Activated T-cell treated with anti-CD3 and anti-CD28 coated beads for 1 hour (primary cell): ENCODE measurements around the gene EFCAB11.

Experiments used
- DNase-seq: peaks from one replicate; pipeline ENCODE4 v3.0.0-alpha.2; 2020; ENCODE audit warnings: low read depth

Gene EFCAB11, protein sequence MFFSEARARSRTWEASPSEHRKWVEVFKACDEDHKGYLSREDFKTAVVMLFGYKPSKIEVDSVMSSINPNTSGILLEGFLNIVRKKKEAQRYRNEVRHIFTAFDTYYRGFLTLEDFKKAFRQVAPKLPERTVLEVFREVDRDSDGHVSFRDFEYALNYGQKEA

DNA sequence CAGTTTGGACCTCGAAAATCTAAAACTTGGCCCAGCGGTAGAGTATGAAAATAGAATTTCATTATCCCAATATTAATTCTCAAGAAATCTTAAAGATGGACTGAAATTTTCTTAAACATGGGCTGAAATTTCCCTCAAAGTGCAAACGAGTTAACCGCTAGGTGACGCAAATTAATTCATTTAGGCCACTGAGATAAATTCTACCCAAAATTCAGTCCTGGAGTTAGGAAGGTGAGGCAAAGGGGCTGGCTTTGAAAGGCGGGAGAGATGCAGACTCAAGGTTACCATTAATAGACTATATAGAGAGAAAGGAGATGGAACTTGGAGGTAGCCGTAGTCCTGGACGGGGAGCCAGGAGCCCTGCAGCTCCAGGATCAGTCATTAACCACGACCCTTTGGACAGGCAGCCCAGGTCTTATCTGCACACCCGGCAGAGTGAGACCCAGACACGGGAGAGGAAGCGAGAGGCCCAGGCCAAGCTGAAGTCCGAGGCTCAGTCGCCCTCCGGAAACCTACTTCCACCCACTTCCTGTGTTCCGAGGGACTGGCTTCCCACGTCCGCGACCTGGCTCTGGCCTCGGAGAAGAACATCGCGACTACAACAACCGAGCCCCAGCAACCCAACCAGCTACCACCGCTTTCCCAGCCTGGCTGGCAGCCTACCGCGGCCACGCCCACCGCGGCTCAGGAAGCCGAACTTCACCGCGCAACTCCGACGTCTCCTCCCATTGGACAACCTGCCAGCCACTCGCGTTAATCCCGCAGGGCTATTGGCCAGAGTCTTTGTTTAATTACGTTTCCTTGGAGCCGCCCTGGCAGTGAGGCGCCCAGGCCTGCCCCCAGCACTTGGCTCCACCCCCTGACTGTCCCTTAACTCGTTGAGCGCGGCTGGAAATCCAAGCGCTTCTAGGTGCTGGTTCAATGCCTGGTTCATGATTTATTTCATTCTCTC lies at the start of gene EFCAB11:
Gene EFCAB11 (minus strand): TSS at position 661 of the 952 bp plus-strand sequence. CDS start 70 bp downstream, at position 591.
- peak; percentile 89 for DNase-seq

DNA sequence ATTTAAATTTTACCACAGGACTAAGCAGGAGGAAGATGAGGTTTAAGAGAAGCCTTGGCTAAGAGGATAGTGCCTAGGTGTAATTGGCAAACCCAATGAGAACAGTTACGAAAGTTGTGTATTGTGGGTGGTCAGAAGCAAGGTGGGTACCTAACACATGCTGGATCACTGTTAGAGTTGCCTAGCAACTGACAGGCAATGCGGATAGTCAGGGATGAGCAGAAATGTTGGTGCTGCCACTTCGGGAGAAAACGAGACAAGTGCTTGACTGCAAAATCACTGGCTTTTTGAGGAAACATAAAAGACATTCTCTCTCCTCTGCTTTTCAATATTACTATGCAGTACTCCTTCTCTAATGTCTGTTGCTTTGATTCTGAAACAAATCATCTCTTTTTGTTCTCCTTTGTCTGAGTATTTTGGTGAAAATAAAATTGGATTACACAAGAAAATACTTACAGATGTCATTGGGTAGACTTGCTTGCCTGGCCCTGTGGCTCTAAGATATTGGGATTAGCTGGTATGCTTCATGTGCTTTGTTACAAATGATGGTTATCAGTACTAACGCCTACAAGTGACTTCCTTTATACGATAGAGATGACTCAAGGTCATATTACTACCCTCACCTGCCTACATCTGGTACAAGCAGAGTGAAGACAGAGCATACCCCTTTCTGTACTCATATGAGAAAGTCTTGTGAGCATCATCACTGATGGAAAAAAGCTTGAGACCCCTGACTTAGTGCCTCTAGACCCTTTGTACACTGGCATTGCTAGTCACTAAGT lies 49.2 kb upstream of the EFCAB11 start:
- no peak for DNase-seq

DNA sequence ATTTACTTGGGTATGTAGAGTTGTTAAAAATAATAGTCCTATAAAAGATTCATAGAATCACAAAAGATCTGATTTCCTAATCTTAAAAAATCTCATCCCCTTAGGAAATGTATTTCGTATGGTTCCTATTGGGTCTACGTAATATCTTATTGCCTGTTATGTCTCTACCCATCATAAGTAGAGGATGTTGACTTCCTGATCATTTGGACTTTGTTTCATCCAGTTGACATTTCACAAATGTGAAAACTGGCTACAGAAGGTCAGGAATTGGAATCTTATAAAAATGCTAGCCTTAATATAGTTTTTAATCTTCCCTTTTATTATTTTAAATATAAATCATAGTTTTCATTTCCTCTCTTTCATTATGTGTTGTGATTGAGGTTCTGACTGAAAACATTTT lies 46.4 kb upstream of the EFCAB11 start:
- DNase-seq = no peak

DNA sequence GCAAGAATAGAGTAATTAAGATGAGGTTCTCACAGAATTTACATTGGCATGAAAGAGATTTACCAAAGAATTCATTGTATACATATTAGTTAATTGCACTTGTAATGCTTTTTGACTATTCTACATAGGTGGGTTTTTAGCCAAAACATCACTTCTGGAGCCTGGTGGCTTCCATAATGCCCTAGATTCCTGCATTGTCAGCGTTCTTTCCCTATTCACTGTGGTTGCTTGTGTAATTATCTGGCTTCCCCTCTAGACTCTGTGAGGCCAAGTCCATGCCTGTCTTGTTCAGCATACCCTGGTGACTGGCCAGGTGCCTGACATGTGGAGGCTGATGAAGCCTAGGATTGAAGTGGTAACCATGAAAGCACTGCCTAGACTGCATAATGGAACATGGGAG lies 42.4 kb upstream of the EFCAB11 start:
- no peak for DNase-seq

DNA sequence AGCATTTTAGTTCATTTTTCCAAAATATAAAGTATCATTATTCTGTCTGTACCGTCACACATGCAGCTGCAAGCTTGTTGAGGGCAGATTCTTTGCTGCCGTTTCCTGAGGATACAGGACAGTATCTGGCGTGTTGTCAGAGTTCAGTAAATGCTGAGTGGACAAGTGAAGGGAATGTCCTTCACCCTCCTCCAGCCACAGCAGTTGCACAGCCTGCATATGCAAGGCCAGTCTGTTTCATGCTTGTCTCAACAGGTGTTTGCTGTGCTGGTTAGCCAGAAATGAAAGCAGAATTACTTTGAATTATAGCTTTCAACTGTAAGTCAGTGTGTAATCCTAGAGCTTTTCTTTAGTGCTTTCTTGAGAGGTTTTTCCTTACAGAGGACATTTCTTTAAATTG lies 37.7 kb upstream of the EFCAB11 start:
- DNase-seq = no peak

DNA sequence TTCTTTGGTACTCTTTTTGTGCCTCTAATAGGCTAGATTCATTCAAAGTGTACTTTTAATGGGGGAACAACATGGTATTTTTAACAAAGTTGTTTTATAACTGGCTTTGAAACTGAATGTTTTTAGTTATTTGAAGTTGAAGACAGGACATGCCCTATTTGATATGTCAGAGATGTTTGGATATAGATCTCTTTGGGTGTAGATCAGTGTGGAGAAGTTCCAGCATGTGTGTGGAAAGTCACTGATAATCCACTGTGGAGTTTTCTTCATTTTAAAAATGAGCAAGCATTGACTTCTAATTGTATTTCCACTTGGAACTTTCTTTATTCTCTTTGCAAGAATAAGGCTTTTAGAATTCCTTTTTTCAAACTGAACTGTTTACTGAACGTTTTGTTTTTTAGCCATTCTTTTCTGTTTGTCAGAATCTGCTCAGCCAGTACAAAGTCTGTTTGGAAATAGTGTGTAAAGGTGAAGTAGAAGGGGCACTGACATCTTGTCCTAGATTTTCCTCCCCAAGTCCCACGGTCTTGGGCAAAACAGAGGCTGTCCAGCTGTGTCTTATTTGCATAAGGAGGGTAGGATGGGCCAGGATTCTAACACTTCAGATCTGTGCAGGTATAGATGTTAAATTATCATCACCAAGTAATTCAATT lies 36.2 kb upstream of the EFCAB11 start:
- no peak for DNase-seq

DNA sequence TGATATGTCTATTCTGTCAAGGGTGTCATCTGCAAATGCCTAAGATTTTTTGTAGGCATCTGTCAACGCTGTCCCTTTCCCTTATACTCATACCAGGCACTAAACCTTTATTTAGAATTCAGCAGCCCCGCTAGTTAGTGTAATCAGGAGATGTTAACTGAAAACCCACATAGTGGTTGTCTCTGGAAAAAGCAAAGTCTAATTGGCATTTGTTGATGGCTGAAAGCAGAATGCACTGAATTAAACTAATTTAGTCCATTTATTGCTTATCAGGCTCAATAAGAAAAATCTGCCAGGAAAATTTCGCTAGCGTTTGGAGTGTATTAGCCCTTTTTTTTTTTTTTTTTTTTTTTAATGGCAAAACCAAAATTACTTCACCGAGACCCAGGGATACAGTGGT lies 35.7 kb upstream of the EFCAB11 start:
- no peak for DNase-seq

DNA sequence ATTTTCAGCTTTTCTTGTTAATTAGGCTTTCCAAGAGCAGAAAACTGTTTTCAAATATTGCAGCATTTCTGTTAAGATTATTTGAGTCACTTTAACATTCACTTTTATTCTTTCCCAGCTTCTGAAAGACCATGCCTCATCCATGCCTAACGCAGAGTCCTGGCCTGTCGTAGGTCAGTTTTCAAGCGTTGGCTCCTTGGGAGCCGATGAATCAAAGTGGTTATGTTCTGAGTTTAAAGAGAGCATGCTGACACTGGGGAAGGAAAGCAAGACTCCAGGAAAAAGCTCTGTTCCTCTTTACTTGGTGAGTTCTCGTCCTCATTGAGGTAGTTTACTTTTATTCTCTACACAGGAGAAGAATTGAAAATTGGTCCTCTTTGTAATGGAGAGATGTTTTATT lies 34.3 kb upstream of the EFCAB11 start:
- no peak for DNase-seq

DNA sequence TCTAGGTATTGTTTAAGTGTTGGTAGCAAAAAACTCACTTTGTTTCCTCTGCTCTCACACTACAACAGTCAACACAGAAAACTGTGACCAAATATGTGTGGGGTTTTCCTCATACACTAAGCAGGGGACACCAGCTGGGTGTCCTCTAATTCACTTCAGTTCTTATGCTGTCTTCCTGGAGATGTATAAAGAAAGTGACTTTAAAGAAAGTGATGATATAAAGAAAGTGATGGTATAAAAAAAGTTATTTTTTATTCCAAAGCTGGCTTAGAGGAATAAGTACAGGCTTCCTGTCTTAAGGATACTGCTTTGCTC lies 32.6 kb upstream of the EFCAB11 start:
- DNase-seq = no peak

DNA sequence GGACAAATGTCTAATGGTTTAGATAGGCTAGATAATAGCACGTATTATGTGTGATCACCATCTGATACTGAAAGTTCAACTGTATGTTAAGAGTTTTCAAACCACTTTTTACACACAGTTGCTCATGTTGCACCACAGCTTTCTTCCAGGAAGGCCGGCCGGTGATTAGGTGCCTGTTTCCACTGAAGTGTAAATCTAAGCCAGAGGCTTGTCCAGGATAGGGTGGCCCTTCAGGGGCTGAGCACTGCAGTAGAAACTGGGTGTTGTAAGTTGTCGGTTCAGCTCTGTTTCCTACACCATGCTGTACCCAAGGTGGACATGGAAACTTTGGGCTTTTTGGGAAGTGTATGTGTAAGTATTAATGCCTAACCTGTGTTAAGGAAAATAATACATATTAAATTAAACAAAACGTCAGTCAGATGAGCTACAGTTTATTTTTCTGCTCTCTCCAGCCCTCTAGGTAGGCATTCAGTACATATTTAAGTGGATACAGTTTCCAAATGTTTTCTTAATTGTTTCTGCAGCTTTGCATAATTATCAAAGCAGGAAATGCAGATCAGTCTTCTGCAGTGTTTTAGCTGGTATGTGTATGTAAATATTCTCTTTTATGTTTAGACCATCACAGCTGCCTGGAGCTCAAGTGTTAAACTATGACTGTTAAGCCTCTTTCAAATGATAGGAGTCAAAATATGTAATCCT lies 32.1 kb upstream of the EFCAB11 start:
- no peak for DNase-seq

DNA sequence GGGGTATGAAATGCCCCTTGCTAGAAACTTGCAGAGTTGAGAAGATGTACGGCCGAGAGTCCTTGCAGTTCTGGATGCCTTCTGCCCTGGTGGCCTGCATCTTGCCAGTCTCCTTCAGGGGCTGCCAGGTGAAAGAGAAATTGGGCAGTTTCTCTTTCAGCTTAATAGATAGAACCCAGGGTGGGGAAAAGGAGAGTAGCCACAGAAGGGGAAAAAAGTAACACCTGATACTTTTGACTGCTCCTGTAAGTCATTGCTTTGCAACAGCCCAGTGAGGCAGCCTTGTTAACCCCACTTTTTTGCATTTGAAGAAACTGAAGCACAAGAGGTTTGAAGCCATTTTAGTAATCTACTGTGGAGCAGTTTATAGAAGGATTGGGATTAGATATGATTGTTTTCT lies 28.8 kb upstream of the EFCAB11 start:
- DNase-seq = no peak

DNA sequence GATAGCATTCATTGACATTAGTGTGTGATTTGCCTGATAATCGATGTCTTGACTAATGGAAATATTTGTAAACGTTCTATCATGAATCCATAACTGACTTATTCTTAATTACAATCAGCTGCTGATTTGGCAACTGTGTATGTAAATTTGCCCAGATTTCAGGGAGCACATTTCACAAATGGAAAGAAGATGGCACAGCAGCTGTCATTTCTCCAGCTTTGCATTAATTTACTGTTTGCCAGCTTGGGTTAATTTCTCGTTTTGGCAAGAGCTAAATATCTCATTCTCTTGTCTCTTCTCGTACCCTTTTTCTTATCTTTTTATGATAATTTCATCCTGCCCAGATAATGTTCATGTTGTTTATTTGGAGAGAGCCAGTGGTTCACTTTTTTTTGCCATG lies 24.1 kb upstream of the EFCAB11 start:
- DNase-seq = no peak

DNA sequence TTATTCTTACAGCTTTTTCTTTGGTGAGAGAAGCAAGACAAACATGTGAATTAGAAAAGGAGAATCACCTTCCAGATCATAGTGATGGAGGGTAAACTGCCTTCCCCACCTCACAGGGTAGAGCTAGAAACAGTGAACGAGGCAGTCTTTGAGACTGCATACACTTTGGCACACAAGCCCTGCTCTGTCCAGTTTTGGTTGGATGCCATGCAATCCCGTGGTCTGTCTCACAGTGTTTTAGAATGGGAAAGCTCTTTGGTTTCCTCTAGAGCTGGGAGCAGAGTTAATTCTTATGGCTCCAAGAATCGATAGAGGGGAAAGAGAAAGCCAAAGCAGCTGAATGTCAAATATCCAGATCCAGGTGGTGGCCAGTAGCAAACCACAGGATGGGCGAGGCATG lies 23.1 kb upstream of the EFCAB11 start:
- no peak for DNase-seq

DNA sequence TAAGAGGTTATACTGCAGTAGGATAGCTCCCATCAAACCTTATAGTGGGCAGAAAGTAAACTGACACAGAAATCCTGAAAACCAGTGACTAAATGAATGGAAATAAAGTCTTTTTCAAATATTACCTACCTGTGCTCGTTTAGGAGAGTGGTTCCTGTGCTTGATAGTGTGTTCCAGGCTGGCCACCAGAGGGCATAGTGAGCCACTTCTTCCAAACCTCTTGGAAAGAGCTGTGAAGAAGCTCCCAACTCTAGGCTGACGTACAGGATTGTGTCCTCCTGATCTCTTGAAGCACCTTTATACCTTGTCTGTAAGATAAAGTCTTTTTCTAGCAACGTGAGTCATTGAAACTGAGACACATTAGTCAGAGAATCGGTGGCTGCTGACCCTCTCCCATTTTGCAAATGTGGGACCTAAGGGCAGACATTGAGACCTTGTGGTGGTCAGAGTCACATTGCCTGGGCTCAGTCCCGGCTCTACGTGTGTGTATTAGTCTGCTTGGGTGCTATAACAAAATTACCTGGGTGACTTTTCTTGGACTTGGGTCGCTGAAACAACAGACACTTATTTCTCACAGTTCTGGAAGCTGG lies 18.8 kb upstream of the EFCAB11 start:
- DNase-seq = peak; percentile 30

DNA sequence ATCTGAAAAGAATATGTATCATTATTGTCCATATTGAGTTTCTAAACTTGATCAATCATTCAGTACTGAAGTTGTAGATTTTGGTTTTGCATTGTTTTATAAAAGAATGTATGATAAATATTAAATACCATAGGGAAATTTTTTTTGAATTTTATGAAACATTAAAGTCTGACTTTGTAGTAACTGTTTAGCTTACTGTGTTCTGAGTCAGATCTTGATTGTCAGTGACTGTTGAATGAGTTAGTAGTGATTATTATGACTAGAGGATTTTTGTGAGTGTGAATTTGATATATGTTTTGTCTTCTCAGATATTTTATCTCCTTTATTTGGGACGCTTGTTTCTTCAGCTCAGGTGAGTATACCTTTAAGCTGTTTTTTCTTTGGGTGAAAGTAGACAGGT lies 11.3 kb upstream of the EFCAB11 start:
- DNase-seq = no peak

DNA sequence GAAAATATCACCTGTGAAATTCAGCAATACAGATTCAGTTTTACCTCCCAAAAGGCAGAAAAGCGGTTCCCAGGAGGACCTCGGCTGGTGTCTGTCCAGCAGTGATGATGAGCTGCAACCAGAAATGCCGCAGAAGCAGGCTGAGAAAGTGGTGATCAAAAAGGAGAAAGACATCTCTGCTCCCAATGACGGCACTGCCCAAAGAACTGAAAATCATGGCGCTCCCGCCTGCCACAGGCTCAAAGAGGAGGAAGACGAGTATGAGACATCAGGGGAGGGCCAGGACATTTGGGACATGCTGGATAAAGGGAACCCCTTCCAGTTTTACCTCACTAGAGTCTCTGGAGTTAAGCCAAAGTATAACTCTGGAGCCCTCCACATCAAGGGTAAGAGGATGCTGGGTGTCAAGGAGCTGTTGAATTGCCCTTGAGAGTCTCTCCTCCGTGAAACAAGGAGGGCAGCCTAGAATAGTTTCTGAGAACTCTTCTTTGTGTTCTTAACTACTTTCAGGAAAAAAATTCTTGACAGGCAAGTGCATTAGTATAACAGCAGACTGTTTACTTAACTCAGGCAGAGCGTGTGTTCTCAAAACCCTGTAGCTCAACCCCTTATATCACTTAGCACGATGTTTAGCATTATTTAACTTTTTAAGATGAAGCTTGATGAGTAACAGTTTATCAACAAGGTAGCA lies 8.9 kb upstream of the EFCAB11 start:
- DNase-seq = no peak

DNA sequence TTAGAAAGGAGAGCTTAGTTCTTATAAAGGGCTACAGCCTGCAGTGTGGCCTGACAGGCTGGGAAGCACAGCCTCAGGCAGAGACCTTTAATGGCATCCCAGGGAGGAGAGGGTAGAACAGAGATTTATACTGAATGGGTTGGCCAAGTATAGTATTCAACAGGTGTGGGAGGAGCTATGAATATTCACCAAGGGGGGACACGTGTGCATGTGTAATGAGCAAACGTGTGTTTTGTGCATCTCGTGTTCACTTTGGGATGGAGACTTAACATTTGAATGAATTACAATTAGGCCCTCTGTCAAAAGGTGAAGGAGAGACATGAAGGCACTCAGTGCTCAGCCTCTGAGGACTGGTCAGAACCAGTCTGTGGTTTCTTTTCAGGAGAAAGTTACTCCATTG lies 6.4 kb upstream of the EFCAB11 start:
- DNase-seq = no peak

DNA sequence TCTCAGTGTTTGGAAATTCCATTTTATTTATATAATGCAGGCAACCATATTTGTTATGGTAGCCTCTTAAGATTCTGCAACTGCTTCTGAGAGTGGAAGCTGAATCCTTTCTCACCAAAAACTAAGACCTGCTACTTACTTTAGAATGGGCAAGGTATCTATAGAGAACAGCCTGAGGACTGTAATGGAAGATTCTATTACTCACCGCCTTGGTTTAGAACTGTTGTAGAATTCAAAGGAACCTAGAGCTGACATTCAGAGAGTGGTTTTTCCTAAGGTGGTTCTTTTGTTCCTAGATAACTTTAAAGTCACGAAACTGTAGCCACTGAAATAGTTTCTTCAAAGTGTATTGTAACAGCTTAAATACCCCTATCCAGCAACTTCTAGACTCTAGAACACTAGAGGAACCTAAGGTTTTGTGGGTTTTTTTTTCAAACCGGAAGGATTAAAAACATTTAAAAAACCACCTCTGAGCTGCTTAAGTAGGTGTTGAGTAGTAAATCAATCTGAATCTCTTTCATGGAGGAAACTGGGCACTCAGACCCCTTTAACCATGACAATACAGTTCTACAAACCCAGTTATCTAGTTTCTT lies 5.4 kb upstream of the EFCAB11 start:
- no peak for DNase-seq

DNA sequence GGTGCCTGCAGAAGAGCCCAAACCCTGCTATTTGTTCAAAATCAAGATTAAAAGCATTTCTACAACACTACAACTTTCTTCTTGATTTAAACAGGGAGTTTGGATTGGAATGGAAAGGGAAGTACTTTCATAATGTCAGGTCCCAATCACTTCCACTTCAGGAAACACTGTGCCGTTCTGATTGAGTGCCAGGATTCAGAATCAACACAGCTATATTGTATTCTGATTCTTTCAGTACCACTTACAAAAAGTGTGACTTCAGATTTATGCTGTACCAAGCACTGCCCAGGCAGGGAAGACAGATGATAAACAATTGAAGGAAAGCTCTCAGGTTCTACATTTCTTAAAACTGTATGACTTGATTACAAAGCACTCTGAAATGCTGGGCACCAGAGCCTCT lies 4.4 kb upstream of the EFCAB11 start:
- no peak for DNase-seq

DNA sequence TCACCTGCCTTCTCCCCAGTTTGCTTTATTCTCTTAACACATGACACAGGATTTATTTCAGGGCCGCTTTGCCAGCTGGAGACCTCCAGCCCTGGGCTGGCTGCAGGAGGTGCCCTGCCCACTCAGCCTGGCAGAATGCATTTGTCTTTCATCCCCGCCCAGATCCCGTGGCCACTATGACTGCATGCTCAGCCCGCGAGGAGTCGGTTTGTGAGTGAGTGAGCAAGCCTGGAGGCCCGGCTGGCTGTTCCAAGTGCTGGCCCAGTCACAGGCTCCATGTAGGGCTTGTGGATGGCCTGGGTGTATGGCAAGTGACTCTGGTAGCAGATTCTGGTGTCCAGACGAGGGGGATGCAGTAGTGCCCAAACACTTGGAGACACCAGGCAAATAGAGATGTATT lies 3.3 kb upstream of the EFCAB11 start:
- DNase-seq = no peak

DNA sequence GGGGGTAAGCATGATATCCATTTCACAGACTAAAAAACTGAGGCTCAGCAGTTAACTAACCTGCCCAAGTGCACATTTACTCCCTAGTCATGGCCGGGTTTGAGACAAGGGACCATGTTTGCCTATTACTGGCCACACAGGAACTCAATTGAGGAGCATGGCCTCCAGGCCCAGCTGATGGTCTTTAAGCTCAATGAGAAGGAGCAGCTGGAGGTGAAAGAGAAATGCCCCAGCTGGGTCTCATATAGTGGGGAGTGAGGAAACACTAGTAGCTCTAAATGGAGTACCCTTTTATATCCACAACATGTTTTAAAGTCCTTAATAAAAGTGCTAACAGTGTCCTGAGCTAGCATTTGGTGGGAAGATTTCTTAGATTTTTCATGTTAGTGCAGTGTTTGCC lies 2.8 kb upstream of the EFCAB11 start:
- DNase-seq = no peak
